ENCODE measurements around the gene SLC26A6. TPM values are rescaled to one million over a fixed set of nuclear protein-coding genes. Genes with fewer than 3 reads are reported as not detected.

SLC26A6 gene
- total and polyA plus RNA-seq, 2 of the 13 experiments (the other 11 are each of a cell fraction or from before 2014, with no cell fraction given) = 40.7 to 184 TPM

- H3K79me2 ChIP-seq (ENCODE audit: insufficient read depth, low read length) = no peaks in the 10 kb centered on the region
- H3K4me1 ChIP-seq (ENCODE audit: insufficient read depth, low read length) = peaks cover 10% of the 10 kb centered on the region; the same call in 1 of the 2 replicates
- no peak for ATAC-seq
- in situ Hi-C loops (cut with HindIII; ENCODE audit: extremely low pct_ligation_motif_present, low pct_unique_long_range_greater_than_20kb) = no loop called here
- intact Hi-C loops (cut with micrococcal nuclease; ENCODE audit: unreplicated experiment) = no loop called here
- no peaks in the 10 kb centered on the region for H3K27me3 ChIP-seq (ENCODE audit: control insufficient read depth in 1 of 2, insufficient read depth in 2 of 2, low read length in 2 of 2)
- DNase-seq (ENCODE audit: low spot score) = no peak
- POLR2A ChIA-PET = no interaction called here
- no peak overlapping the region for H2AFZ ChIP-seq (ENCODE audit: low read length)
- H3K4me2 ChIP-seq (ENCODE audit: low read depth, low read length) = no peak overlapping the region
- no peak overlapping the region for H3K27ac ChIP-seq (ENCODE audit: extremely low read length, insufficient read depth, low read length)
- WGBS (ENCODE audit: low lambda C conversion rate) = 77% methylated on average over 8 of the region's 15 CpGs
- H3K36me3 ChIP-seq (replicated peaks in 1 of 2; ENCODE audit: control insufficient read depth in 1 of 2, insufficient read depth in 2 of 2, low read length in 2 of 2) = peaks cover 0 to 3% of the 10 kb centered on the region in 2 experiments; a peak in 3 of 5 replicates
- H3K9me3 ChIP-seq (ENCODE audit: low read length) = no peaks in the 10 kb centered on the region
- H4K20me1 ChIP-seq (ENCODE audit: insufficient read depth, low read length) = no peaks in the 10 kb centered on the region
- no peak overlapping the region for H3K9ac ChIP-seq (ENCODE audit: insufficient read depth, low read depth, low read length)
- CTCF ChIA-PET (ENCODE audit: low intra/inter-chr PET ratio, low total read pairs) = no interaction called here
- BruUV-seq (replicated peaks) = no TSS peak
- no peak overlapping the region for H3K4me3 ChIP-seq (replicated peaks in 1 of 3; ENCODE audit: insufficient read depth in 1 of 3, low read depth in 2 of 3, low read length in 3 of 3)
- FAIRE-seq = no peak
- TF ChIP-seq ZNF703 (CRISPR knock-in tag; IDR thresholded peaks at IDR 0.05; ENCODE audit: borderline replicate concordance) = no peak
- TF ChIP-seq HHEX (CRISPR knock-in tag; IDR thresholded peaks at IDR 0.05) = no peak
- TF ChIP-seq ZBTB14 (CRISPR knock-in tag; IDR thresholded peaks at IDR 0.05) = no peak
- TF ChIP-seq RXRA (CRISPR knock-in tag; IDR thresholded peaks at IDR 0.05) = no peak
- TF ChIP-seq SMARCE1 (IDR thresholded peaks at IDR 0.05; ENCODE audit: borderline replicate concordance) = no peak
- no peak for TF ChIP-seq ZNF549 (CRISPR knock-in tag; IDR thresholded peaks at IDR 0.05)
- TF ChIP-seq ZXDC (CRISPR knock-in tag; IDR thresholded peaks at IDR 0.05) = no peak
- no peak for TF ChIP-seq ZBTB2 (CRISPR knock-in tag; IDR thresholded peaks at IDR 0.05; ENCODE audit: low read depth)
- TF ChIP-seq ZNF430 (CRISPR knock-in tag; IDR thresholded peaks at IDR 0.05) = no peak
- TF ChIP-seq HDAC6 (IDR thresholded peaks at IDR 0.05; ENCODE audit: low read depth, low read length) = no peak
- no peak for TF ChIP-seq SIN3B (IDR thresholded peaks at IDR 0.05; ENCODE audit: low read length)
- no peak for TF ChIP-seq SOX6 (IDR thresholded peaks at IDR 0.05)
- TF ChIP-seq SOX6 (CRISPR knock-in tag; IDR thresholded peaks at IDR 0.05) = no peak
- no peak for TF ChIP-seq ZHX1 (CRISPR knock-in tag; IDR thresholded peaks at IDR 0.05; ENCODE audit: low read depth)
- TF ChIP-seq MXD4 (CRISPR knock-in tag; IDR thresholded peaks at IDR 0.05) = no peak
- TF ChIP-seq DBP (CRISPR knock-in tag; IDR thresholded peaks at IDR 0.05; ENCODE audit: not compliant biosample characterization) = no peak
- no peak for TF ChIP-seq ZNF143 (CRISPR knock-in tag; IDR thresholded peaks at IDR 0.05)
These were observed 13.1 kb upstream of the SLC26A6 start for GRCh38 chr3:48648188-48648850.

Measured in HepG2 (cell line).